MCF 10A (cell line): ENCODE data around the gene FBXW2. TPM values are rescaled to one million over a fixed set of nuclear protein-coding genes. Genes with fewer than 3 reads are reported as not detected.

Experiments
- BruUV-seq: library from RNA; stranded (reverse); fragments of 400-500 nt; replicated peaks from 2 replicates; lab custom pipeline; 2021; lab: Mats Ljungman, UMichigan
- CTCF ChIA-PET: fragments of 300-600 bp; sonication (Branson Sonifier 250); formaldehyde crosslinking; extraction: SDS; loops from one replicate; lab custom pipeline; 2021; ENCODE audit warnings: antibody characterized with exemption, inconsistent platforms; lab: Yijun Ruan, JAX
- POLR2A ChIA-PET: fragments of 300-600, 350-650 bp; sonication (Branson Sonifier 250); formaldehyde crosslinking; extraction: SDS; loops from one replicate; lab custom pipeline; 2020; ENCODE audit warnings: antibody characterized with exemption, inconsistent platforms; lab: Yijun Ruan, JAX
- DNase-seq: peaks from one replicate; pipeline ENCODE4 v3.0.0-alpha.2; 2018; ENCODE audit not compliant: unreplicated experiment
- H3K27ac Mint-ChIP-seq: one replicate; pipeline ENCODE4 v1.8.0; 2022; ENCODE audit warnings: mild to moderate bottlenecking, low read depth, mixed read lengths; ENCODE audit not compliant: unreplicated experiment
- H3K27me3 Mint-ChIP-seq: one replicate; pipeline ENCODE4 v1.8.0; 2022; ENCODE audit warnings: mixed read lengths; ENCODE audit not compliant: insufficient read depth, unreplicated experiment
- H3K36me3 Mint-ChIP-seq: one replicate; pipeline ENCODE4 v1.8.0; 2022; ENCODE audit warnings: mild to moderate bottlenecking, moderate library complexity, mixed read lengths; ENCODE audit not compliant: insufficient read depth, unreplicated experiment
- H3K4me1 Mint-ChIP-seq: one replicate; pipeline ENCODE4 v1.8.0; 2022; ENCODE audit warnings: mixed read lengths; ENCODE audit not compliant: insufficient read depth, unreplicated experiment
- H3K4me3 Mint-ChIP-seq: one replicate; pipeline ENCODE4 v1.8.0; 2022; ENCODE audit warnings: mild to moderate bottlenecking, moderate library complexity, mixed read lengths; ENCODE audit not compliant: unreplicated experiment
- H3K9me3 Mint-ChIP-seq: one replicate; pipeline ENCODE4 v1.8.0; 2022; ENCODE audit warnings: mixed read lengths; ENCODE audit not compliant: unreplicated experiment
- CTCF ChIP-seq: fragments of 200-600 bp; IDR thresholded peaks from one replicate; pipeline ENCODE4 v1.8.0; 2022; ENCODE audit warnings: antibody characterized with exemption, mild to moderate bottlenecking; ENCODE audit not compliant: unreplicated experiment
- intact Hi-C: fragments of 100-400 bp; cut with micrococcal nuclease; formaldehyde crosslinking; loops from 2 replicates; pipeline ENCODE4 v1.14.1; 2022
- total RNA-seq: library from RNA; stranded (reverse); gene quantifications from 2 replicates; pipeline ENCODE4 v1.2.3, GENCODE V29; 2022

The FBXW2 gene
- total RNA-seq, 1 experiment from 2014 or later: 53.9 TPM

- Mint-ChIP-seq H3K27me3 (no peaks in the 10 kb centered on the region), H3K36me3 (no peaks in the 10 kb centered on the region), H3K4me1 (peaks cover 9% of the 10 kb centered on the region), H3K9me3 (no peaks in the 10 kb centered on the region), H3K4me3 (no peak overlapping the region), H3K27ac (no peak overlapping the region)
- no peak for TF ChIP-seq CTCF
- ChIA-PET CTCF (interaction anchor here (0.8 to 1.6 kb wide), 3 partner anchors 13 to 320 kb away, joined by 3 to 5 read pairs (median 4); no protein-coding TSS in a partner anchor), POLR2A (interaction anchor here (2.1 kb wide), 1 partner anchor 9 kb away, joined by 7 read pairs; no protein-coding TSS in a partner anchor)
- DNase-seq: no peak
- no TSS peak for BruUV-seq
- intact Hi-C loops: loop anchor here (5.0 kb wide), 1 partner anchor 118 kb away; no protein-coding TSS in a partner anchor
Observed at GRCh38 chr9:120740132-120740531, 53.1 kb downstream of the FBXW2 start.

- no peak for DNase-seq
- CTCF ChIA-PET: interaction anchor here (0.6 to 2.9 kb wide), 8 partner anchors 18 to 249 kb away, joined by 3 to 17 read pairs (median 4); no protein-coding TSS in a partner anchor
- intact Hi-C loops: no loop called here
- Mint-ChIP-seq H3K27me3 (no peaks in the 10 kb centered on the region), H3K4me1 (peaks cover 10% of the 10 kb centered on the region), H3K4me3 (no peak overlapping the region), H3K27ac (no peak overlapping the region), H3K36me3 (no peaks in the 10 kb centered on the region), H3K9me3 (no peaks in the 10 kb centered on the region)
- no peak for TF ChIP-seq CTCF
- no TSS peak for BruUV-seq
- POLR2A ChIA-PET: no interaction called here
Observed at GRCh38 chr9:120737416-120738165, 55.6 kb downstream of the FBXW2 start.

- TF ChIP-seq CTCF: no peak
- no peak overlapping the region for H3K27ac Mint-ChIP-seq
- H3K4me1 Mint-ChIP-seq: peaks cover 10% of the 10 kb centered on the region
- CTCF ChIA-PET: interaction anchor here (0.7 to 2.9 kb wide), 8 partner anchors 19 to 697 kb away, joined by 3 to 17 read pairs (median 4); no protein-coding TSS in a partner anchor
- no peaks in the 10 kb centered on the region for H3K36me3 Mint-ChIP-seq
- POLR2A ChIA-PET: interaction anchor here (0.7 kb wide), 1 partner anchor 1247 kb away, joined by 3 read pairs; no protein-coding TSS in a partner anchor
- no peak overlapping the region for H3K4me3 Mint-ChIP-seq
- no peak for DNase-seq
- intact Hi-C loops: no loop called here
- BruUV-seq: no TSS peak
- no peaks in the 10 kb centered on the region for H3K27me3 Mint-ChIP-seq
- H3K9me3 Mint-ChIP-seq: no peaks in the 10 kb centered on the region
Observed at GRCh38 chr9:120736881-120737280, 56.3 kb downstream of the FBXW2 start.

- intact Hi-C loops: no loop called here
- H3K9me3 Mint-ChIP-seq: no peaks in the 10 kb centered on the region
- ChIA-PET POLR2A (no interaction called here), CTCF (interaction anchor here (0.8 to 2.9 kb wide), 4 partner anchors 21 to 203 kb away, joined by 3 to 17 read pairs (median 6); no protein-coding TSS in a partner anchor)
- no TSS peak for BruUV-seq
- TF ChIP-seq CTCF: no peak
- peaks cover 22% of the 10 kb centered on the region for H3K4me1 Mint-ChIP-seq
- H3K27ac Mint-ChIP-seq: no peak overlapping the region
- no peak overlapping the region for H3K4me3 Mint-ChIP-seq
- peak; percentile 71 for DNase-seq
- H3K27me3 Mint-ChIP-seq: no peaks in the 10 kb centered on the region
- no peaks in the 10 kb centered on the region for H3K36me3 Mint-ChIP-seq
Observed at GRCh38 chr9:120735415-120736126, 57.6 kb downstream of the FBXW2 start.
